H9 (cell line): ENCODE results near the gene ZNF784. TPM values are rescaled to one million over a fixed set of nuclear protein-coding genes. Genes with fewer than 3 reads are reported as not detected.

Experiments
- DNase-seq: peaks from one replicate; pipeline ENCODE4 v3.0.0-alpha.2; 2017
- H2AFZ ChIP-seq: one replicate; pipeline ENCODE4 v1.6.1; 2013; ENCODE audit warnings: mild to moderate bottlenecking, low read length, control low read depth, moderate library complexity
- H2AK5ac ChIP-seq: 2 replicates; pipeline ENCODE4 v1.6.1; 2013; ENCODE audit warnings: low read length, control low read depth, mixed read lengths; ENCODE audit not compliant: insufficient read length
- H2BK120ac ChIP-seq: one replicate; pipeline ENCODE4 v1.6.1; 2013; ENCODE audit warnings: low read depth, mild to moderate bottlenecking, low read length, control low read depth, inconsistent platforms; ENCODE audit not compliant: poor library complexity, severe bottlenecking
- H2BK12ac ChIP-seq: 2 replicates; pipeline ENCODE4 v1.6.1; 2013; ENCODE audit warnings: low read length, control low read depth, mixed read lengths, low read depth; ENCODE audit not compliant: insufficient read length
- H2BK15ac ChIP-seq: 2 replicates; pipeline ENCODE4 v1.6.1; 2013; ENCODE audit warnings: low read depth, low read length, control low read depth
- H2BK20ac ChIP-seq: one replicate; pipeline ENCODE4 v1.6.1; 2013; ENCODE audit warnings: low read depth, mild to moderate bottlenecking, low read length, control low read depth, inconsistent platforms; ENCODE audit not compliant: poor library complexity, severe bottlenecking
- H2BK5ac ChIP-seq: 2 replicates; pipeline ENCODE4 v1.6.1; 2013; ENCODE audit warnings: low read length, control low read depth, mixed read lengths; ENCODE audit not compliant: insufficient read length
- H3K14ac ChIP-seq: 2 replicates; pipeline ENCODE4 v1.6.1; 2013; ENCODE audit warnings: low read length, control low read depth; ENCODE audit not compliant: insufficient read depth
- H3K18ac ChIP-seq: 2 replicates; pipeline ENCODE4 v1.6.1; 2013; ENCODE audit warnings: low read depth, mild to moderate bottlenecking, mixed read lengths, low read length, control low read depth; ENCODE audit not compliant: insufficient read length
- H3K23ac ChIP-seq: 2 replicates; pipeline ENCODE4 v1.6.1; 2013; ENCODE audit warnings: low read length, control low read depth, mixed read lengths, low read depth; ENCODE audit not compliant: insufficient read length
- H3K23me2 ChIP-seq: 2 replicates; pipeline ENCODE4 v1.6.1; 2013; ENCODE audit warnings: low read depth, mild to moderate bottlenecking, mixed read lengths, low read length, control low read depth; ENCODE audit not compliant: insufficient read length, poor library complexity, severe bottlenecking
- H3K27ac ChIP-seq: 2 replicates; pipeline ENCODE4 v1.5.1; 2013; ENCODE audit warnings: low read length, control low read depth, mixed read lengths, low read depth; ENCODE audit not compliant: insufficient read length
- H3K27me3 ChIP-seq: 2 replicates; pipeline ENCODE4 v1.6.1; 2013; ENCODE audit warnings: low read length, control low read depth, inconsistent platforms; ENCODE audit not compliant: insufficient read depth
- H3K4ac ChIP-seq: 2 replicates; pipeline ENCODE4 v1.6.1; 2013; ENCODE audit warnings: low read depth, mild to moderate bottlenecking, control low read depth, inconsistent platforms, low read length, moderate library complexity
- H3K4me1 ChIP-seq: 2 replicates; pipeline ENCODE4 v1.6.1; 2013; ENCODE audit warnings: low read length, control low read depth, inconsistent platforms; ENCODE audit not compliant: insufficient read depth
- H3K4me2 ChIP-seq: 2 replicates; pipeline ENCODE4 v1.6.1; 2013; ENCODE audit warnings: low read length, control low read depth, mixed read lengths; ENCODE audit not compliant: insufficient read length, insufficient read depth
- H3K56ac ChIP-seq: 2 replicates; pipeline ENCODE4 v1.6.1; 2013; ENCODE audit warnings: low read depth, mild to moderate bottlenecking, mixed read lengths, low read length, control low read depth; ENCODE audit not compliant: insufficient read length
- H3K79me1 ChIP-seq: 2 replicates; pipeline ENCODE4 v1.6.1; 2013; ENCODE audit warnings: low read depth, mild to moderate bottlenecking, moderate library complexity, low read length, control low read depth, inconsistent platforms; ENCODE audit not compliant: insufficient read depth, poor library complexity, severe bottlenecking
- H3K79me2 ChIP-seq: 2 replicates; pipeline ENCODE4 v1.6.1; 2013; ENCODE audit warnings: low read length, control low read depth, inconsistent platforms; ENCODE audit not compliant: insufficient read depth
- H3K9ac ChIP-seq: 2 replicates; pipeline ENCODE4 v1.6.1; 2013; ENCODE audit warnings: low read length, control low read depth, mixed read lengths; ENCODE audit not compliant: insufficient read length; ENCODE audit errors: extremely low read depth
- H3K9me3 ChIP-seq: one replicate; pipeline ENCODE4 v1.6.1; 2013; ENCODE audit warnings: low read depth, low read length, inconsistent platforms; ENCODE audit not compliant: control insufficient read depth
- H3T11ph ChIP-seq: one replicate; pipeline ENCODE4 v1.6.1; 2013; ENCODE audit warnings: mild to moderate bottlenecking, low read length, control low read depth, inconsistent platforms
- H4K20me1 ChIP-seq: one replicate; pipeline ENCODE4 v1.6.1; 2013; ENCODE audit not compliant: control insufficient read depth, insufficient read length, insufficient read depth
- H4K5ac ChIP-seq: 2 replicates; pipeline ENCODE4 v1.6.1; 2013; ENCODE audit warnings: low read depth, mild to moderate bottlenecking, mixed read lengths, low read length, control low read depth; ENCODE audit not compliant: insufficient read length
- H4K8ac ChIP-seq: replicated peaks from 2 replicates; pipeline ENCODE4 v1.6.1; 2013; ENCODE audit warnings: low read length, control low read depth, mixed read lengths, low read depth; ENCODE audit not compliant: insufficient read length
- H4K91ac ChIP-seq: 2 replicates; pipeline ENCODE4 v1.6.1; 2013; ENCODE audit warnings: low read depth, mild to moderate bottlenecking, moderate library complexity, mixed read lengths, low read length, control low read depth; ENCODE audit not compliant: insufficient read length
- H3K27ac Mint-ChIP-seq, 3 experiments: 2 replicates in 2 of 3; 3 replicates in 1 of 3; pipeline ENCODE4 v1.8.0; 2020 to 2021; ENCODE audit warnings: mixed read lengths in 3 of 3, mild to moderate bottlenecking in 1 of 3, moderate library complexity in 1 of 3
- H3K27me3 Mint-ChIP-seq: 2 replicates; pipeline ENCODE4 v1.8.0; 2021; ENCODE audit warnings: low read depth, mild to moderate bottlenecking, moderate library complexity, mixed read lengths
- H3K36me3 Mint-ChIP-seq, 3 experiments: 2 replicates in 2 of 3; 3 replicates in 1 of 3; pipeline ENCODE4 v1.8.0; 2020 to 2021; ENCODE audit warnings: low read depth in 3 of 3, mixed read lengths in 3 of 3; ENCODE audit not compliant: insufficient read depth in 1 of 3
- H3K4me1 Mint-ChIP-seq, 2 experiments: 2 replicates each; pipeline ENCODE4 v1.8.0; 2020; ENCODE audit warnings: mixed read lengths in 2 of 2
- H3K4me3 Mint-ChIP-seq, 2 experiments: 2 replicates in 1 of 2; 3 replicates in 1 of 2; pipeline ENCODE4 v1.8.0; 2020 to 2021; ENCODE audit warnings: mild to moderate bottlenecking in 2 of 2, mixed read lengths in 2 of 2, moderate library complexity in 1 of 2
- H3K9me3 Mint-ChIP-seq, 2 experiments: 2 replicates in 1 of 2; 3 replicates in 1 of 2; pipeline ENCODE4 v1.8.0; 2020; ENCODE audit warnings: mild to moderate bottlenecking in 2 of 2, mixed read lengths in 2 of 2, moderate library complexity in 1 of 2
- CTCF ChIP-seq: fragments of 200-600 bp; sonication (generic); conservative IDR thresholded peaks from 3 replicates; pipeline ENCODE4 v1.8.0; 2021; ENCODE audit warnings: antibody characterized with exemption, mild to moderate bottlenecking
- WGBS: extraction: QIAGEN DNeasy Blood & Tissue Kit; methylation state at CpG from one replicate; pipeline ENCODE4 v1.1.7; 2013; ENCODE audit warnings: missing lambda C conversion rate, low lambda C conversion rate, mixed read lengths; ENCODE audit not compliant: insufficient read length; ENCODE audit errors: extremely low coverage; 5-methylcytosine and 5-hydroxymethylcytosine counted together
- total RNA-seq: library from RNA; stranded (reverse); gene quantifications from 2 replicates; pipeline ENCODE4 v1.2.1, GENCODE V29; 2021

ZNF784 gene
- total RNA-seq, 1 experiment from 2014 or later = 10.7 TPM

GRCh38 chr19:55613930-55614710, 10.2 kb downstream of the ZNF784 start:
- H3K4me3 Mint-ChIP-seq = no peak overlapping the region
- peaks cover 2% of the 10 kb centered on the region for H3K27me3 Mint-ChIP-seq
- no CpG with 5 or more reads among the region's 75 CpGs for WGBS

More at GRCh38 chr19:55613930-55614710, 10.2 kb downstream of the ZNF784 start:
- Histone ChIP-seq H4K91ac (no peak overlapping the region), H3K79me2 (0 out of 2 replicates have a peak, but pooled peaks cover 1% of the 10 kb centered on the region), H3K4ac (no peak overlapping the region), H3T11ph (no peak overlapping the region), H3K27ac (no peak overlapping the region), H3K9ac (no peak overlapping the region), H3K18ac (no peak overlapping the region), H3K9me3 (no peaks in the 10 kb centered on the region), H3K4me2 (no peak overlapping the region), H3K56ac (no peak overlapping the region), H2BK12ac (no peak overlapping the region), H3K79me1 (no peaks in the 10 kb centered on the region), H4K20me1 (no peaks in the 10 kb centered on the region), H3K23ac (no peak overlapping the region), H2BK120ac (no peak overlapping the region), H4K5ac (no peak overlapping the region), H2BK20ac (no peak overlapping the region), H2AFZ (no peak overlapping the region), H2BK5ac (no peak overlapping the region), H3K27me3 (no peaks in the 10 kb centered on the region), H3K4me1 (no peaks in the 10 kb centered on the region), H3K23me2 (no peaks in the 10 kb centered on the region), H2BK15ac (no peak overlapping the region), H3K14ac (no peak overlapping the region), H4K8ac (no peak overlapping the region), H2AK5ac (no peak overlapping the region)
- no peak for DNase-seq
- Mint-ChIP-seq H3K4me1 (peaks cover 0 to 2% of the 10 kb centered on the region in 2 experiments; a peak in 1 of 4 replicates), H3K9me3 (no peaks in the 10 kb centered on the region), H3K27ac (no peak overlapping the region), H3K36me3 (peaks cover 15 to 40% (median 36%) of the 10 kb centered on the region in 3 experiments)
- no peak for TF ChIP-seq CTCF
